Keratinocyte (primary cell): ENCODE results near the gene SGIP1. TPM values are rescaled to one million over a fixed set of nuclear protein-coding genes. Genes with fewer than 3 reads are reported as not detected.

Experiments used
- DNase-seq: peaks from one replicate; pipeline ENCODE4 v3.0.0-alpha.2; 2011; ENCODE audit warnings: low read depth, missing footprints, low spot score
- FAIRE-seq: peaks from 2 replicates; lab custom pipeline; 2011; peaks lifted over from hg19 to GRCh38; lab: Jason Lieb, UNC
- H2AFZ ChIP-seq: 2 replicates; pipeline ENCODE4 v1.6.0; 2012; ENCODE audit warnings: low read length, control low read depth, inconsistent platforms; ENCODE audit not compliant: control insufficient read depth
- H3K27ac ChIP-seq: 2 replicates; pipeline ENCODE4 v1.5.1; 2011; ENCODE audit warnings: low read length; ENCODE audit not compliant: control insufficient read depth, insufficient read depth
- H3K27me3 ChIP-seq: 3 replicates; pipeline ENCODE4 v1.6.0; 2011; ENCODE audit warnings: low read length; ENCODE audit not compliant: control insufficient read depth, insufficient read depth; ENCODE audit errors: extremely low read depth
- H3K36me3 ChIP-seq, 2 experiments: 2 replicates in 1 of 2; 3 replicates in 1 of 2; pipeline ENCODE4 v1.5.1; 2011; ENCODE audit warnings: low read length in 2 of 2, mild to moderate bottlenecking in 1 of 2; ENCODE audit not compliant: control insufficient read depth in 2 of 2, insufficient read depth in 2 of 2; ENCODE audit errors: extremely low read depth in 1 of 2
- H3K4me1 ChIP-seq: 3 replicates; pipeline ENCODE4 v1.5.1; 2011; ENCODE audit warnings: low read length; ENCODE audit not compliant: control insufficient read depth, insufficient read depth; ENCODE audit errors: extremely low read depth
- H3K4me2 ChIP-seq: 3 replicates; pipeline ENCODE4 v1.6.0; 2011; ENCODE audit warnings: low read depth, low read length; ENCODE audit not compliant: control insufficient read depth, insufficient read depth; ENCODE audit errors: extremely low read depth
- H3K4me3 ChIP-seq, 3 experiments: fragments of 200-600 bp in 1 of 3; sonication (generic) in 1 of 3; 2 replicates in 2 of 3; 3 replicates in 1 of 3; pipeline ENCODE4 v1.5.1; 2011 to 2016; ENCODE audit warnings: low read length in 3 of 3, mild to moderate bottlenecking in 3 of 3, control low read depth in 2 of 3, inconsistent platforms in 1 of 3, low read depth in 1 of 3, mixed read lengths in 1 of 3, mixed run types in 1 of 3, moderate library complexity in 1 of 3; ENCODE audit not compliant: control insufficient read depth in 2 of 3, insufficient read depth in 2 of 3; ENCODE audit errors: extremely low read depth in 1 of 3
- H3K79me2 ChIP-seq: 2 replicates; pipeline ENCODE4 v1.6.0; 2012; ENCODE audit warnings: low read length; ENCODE audit not compliant: control insufficient read depth, insufficient read depth
- H3K9ac ChIP-seq: 3 replicates; pipeline ENCODE4 v1.6.0; 2011; ENCODE audit warnings: low read length; ENCODE audit not compliant: control insufficient read depth, insufficient read depth; ENCODE audit errors: extremely low read depth
- H3K9me1 ChIP-seq: 3 replicates; pipeline ENCODE4 v1.6.0; 2011; ENCODE audit warnings: low read length; ENCODE audit not compliant: control insufficient read depth, insufficient read depth; ENCODE audit errors: extremely low read depth
- H3K9me3 ChIP-seq: 2 replicates; pipeline ENCODE4 v1.5.1; 2012; ENCODE audit warnings: low read depth, low read length; ENCODE audit not compliant: control insufficient read depth
- H4K20me1 ChIP-seq: 3 replicates; pipeline ENCODE4 v1.6.0; 2011; ENCODE audit warnings: low read length; ENCODE audit not compliant: control insufficient read depth, insufficient read depth; ENCODE audit errors: extremely low read depth
- EZH2 ChIP-seq: IDR thresholded peaks from one replicate; pipeline ENCODE4 v1.6.1; 2012; ENCODE audit warnings: inconsistent platforms, mild to moderate bottlenecking, low read length, moderate library complexity
- dilution Hi-C: fragments of 300-500 bp; cut with MboI; formaldehyde crosslinking; loops from one replicate; pipeline ENCODE4 v1.7.0; 2020; ENCODE audit warnings: low sequenced_read_pairs; ENCODE audit not compliant: extremely low pct_ligation_motif_present
- polyA plus RNA-seq, 5 experiments: library from polyadenylated mRNA; depleted of rRNA in 3 of 5; stranded (reverse) in 3 of 5; stranded (forward) in 1 of 5; unstranded in 1 of 5; fragments of >200 nt; gene quantifications; 1 replicate in 1 of 5; 2 replicates in 3 of 5; 3 replicates in 1 of 5; pipeline versions ENCODE4 v1.2.1 to v1.2.3, GENCODE V29; 2011 to 2012; ENCODE audit warnings: missing spikeins in 2 of 5, low read depth in 1 of 5, low replicate concordance in 1 of 5
- TF ChIP-seq, protein P1 (sequence below), 3 experiments: IDR thresholded peaks in 1 of 3; conservative IDR thresholded peaks in 1 of 3; optimal IDR thresholded peaks in 1 of 3; 2 replicates in 2 of 3; 3 replicates in 1 of 3; pipeline versions ENCODE3 to v1.5.1; 2011; ENCODE audit warnings: low read length in 3 of 3, mild to moderate bottlenecking in 3 of 3, moderate library complexity in 2 of 3, control low read depth in 1 of 3, inconsistent platforms in 1 of 3; ENCODE audit not compliant: insufficient read depth in 2 of 3; ENCODE audit errors: extremely low read depth in 1 of 3

The SGIP1 gene
- polyA plus RNA-seq, 1 donor (not counting 4 experiments of a cell fraction or from before 2014, with no cell fraction given) = 0.05 TPM

DNA sequence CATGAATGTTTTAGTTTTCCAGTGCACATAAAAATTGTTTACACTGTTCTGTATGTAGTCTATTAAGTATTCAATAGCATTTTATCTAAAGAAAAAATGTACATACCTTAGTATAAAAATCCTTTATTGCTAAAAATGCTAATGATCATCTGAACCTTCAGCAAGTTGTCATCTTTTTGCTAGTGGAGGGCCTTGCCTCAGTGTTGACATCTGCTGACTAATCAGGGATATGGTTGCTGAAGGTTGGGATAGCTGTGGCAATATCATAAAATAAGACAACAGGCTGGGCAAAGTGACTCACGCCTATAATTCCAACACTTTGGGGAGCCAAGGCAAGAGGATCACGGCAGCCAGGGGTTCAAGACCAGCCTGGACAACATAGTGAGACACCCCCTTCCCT lies 227.3 kb downstream of the SGIP1 start:
- TF ChIP-seq, protein P1, sequence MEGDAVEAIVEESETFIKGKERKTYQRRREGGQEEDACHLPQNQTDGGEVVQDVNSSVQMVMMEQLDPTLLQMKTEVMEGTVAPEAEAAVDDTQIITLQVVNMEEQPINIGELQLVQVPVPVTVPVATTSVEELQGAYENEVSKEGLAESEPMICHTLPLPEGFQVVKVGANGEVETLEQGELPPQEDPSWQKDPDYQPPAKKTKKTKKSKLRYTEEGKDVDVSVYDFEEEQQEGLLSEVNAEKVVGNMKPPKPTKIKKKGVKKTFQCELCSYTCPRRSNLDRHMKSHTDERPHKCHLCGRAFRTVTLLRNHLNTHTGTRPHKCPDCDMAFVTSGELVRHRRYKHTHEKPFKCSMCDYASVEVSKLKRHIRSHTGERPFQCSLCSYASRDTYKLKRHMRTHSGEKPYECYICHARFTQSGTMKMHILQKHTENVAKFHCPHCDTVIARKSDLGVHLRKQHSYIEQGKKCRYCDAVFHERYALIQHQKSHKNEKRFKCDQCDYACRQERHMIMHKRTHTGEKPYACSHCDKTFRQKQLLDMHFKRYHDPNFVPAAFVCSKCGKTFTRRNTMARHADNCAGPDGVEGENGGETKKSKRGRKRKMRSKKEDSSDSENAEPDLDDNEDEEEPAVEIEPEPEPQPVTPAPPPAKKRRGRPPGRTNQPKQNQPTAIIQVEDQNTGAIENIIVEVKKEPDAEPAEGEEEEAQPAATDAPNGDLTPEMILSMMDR (optimal IDR thresholded peaks at IDR 0.05 in 1 of 3, IDR thresholded peaks at IDR 0.05 in 1 of 3, conservative IDR thresholded peaks at IDR 0.05 in 1 of 3; ENCODE audit: extremely low read depth in 1 of 3, insufficient read depth in 2 of 3, low read length in 3 of 3) = peak in 1 of 3 experiments; percentile 2
- no peak for TF ChIP-seq EZH2
- Histone ChIP-seq H3K9me3 (no peaks in the 10 kb centered on the region), H3K27ac (no peak overlapping the region), H3K79me2 (no peaks in the 10 kb centered on the region), H3K9me1 (no peaks in the 10 kb centered on the region), H3K27me3 (no peaks in the 10 kb centered on the region), H3K36me3 (no peaks in the 10 kb centered on the region), H4K20me1 (no peaks in the 10 kb centered on the region), H3K4me3 (no peak overlapping the region), H3K4me1 (no peaks in the 10 kb centered on the region), H3K4me2 (no peak overlapping the region), H2AFZ (no peak overlapping the region), H3K9ac (no peak overlapping the region)
- FAIRE-seq (no peak), DNase-seq (no peak)
- dilution Hi-C loops = no loop called here

- no peaks in the 10 kb centered on the region for H3K4me1 ChIP-seq
Measured at GRCh38 chr1:66764994-66765578, 231.1 kb downstream of the SGIP1 start.

More at GRCh38 chr1:66764994-66765578, 231.1 kb downstream of the SGIP1 start:
- Histone ChIP-seq H3K4me2 (no peak overlapping the region), H4K20me1 (no peaks in the 10 kb centered on the region), H3K9me1 (no peaks in the 10 kb centered on the region), H3K27ac (no peak overlapping the region), H3K79me2 (no peaks in the 10 kb centered on the region), H2AFZ (no peak overlapping the region), H3K27me3 (no peaks in the 10 kb centered on the region), H3K4me3 (no peak overlapping the region), H3K36me3 (no peaks in the 10 kb centered on the region), H3K9me3 (no peaks in the 10 kb centered on the region), H3K9ac (no peak overlapping the region)
- no peak for FAIRE-seq
- peak; percentile 0 for DNase-seq
- TF ChIP-seq EZH2 = no peak
- TF ChIP-seq, protein P1 (optimal IDR thresholded peaks at IDR 0.05 in 1 of 3, IDR thresholded peaks at IDR 0.05 in 1 of 3, conservative IDR thresholded peaks at IDR 0.05 in 1 of 3; ENCODE audit: extremely low read depth in 1 of 3, insufficient read depth in 2 of 3, low read length in 3 of 3) = peak in 2 of 3 experiments; percentile 48 to 64
- dilution Hi-C loops = no loop called here
